Glomerular visceral epithelial cell (primary cell): Measurements from ENCODE around the gene IL17RC.
"Not testable (repeated sequence)": the region's sequence is repeated elsewhere in the genome, so short reads cannot be mapped to it uniquely, and the experiment has no call there.

Experiments used
- DNase-seq: peaks from one replicate; pipeline ENCODE4 v3.0.0-alpha.2; 2016; ENCODE audit errors: extremely low spot score

Gene IL17RC

DNA sequence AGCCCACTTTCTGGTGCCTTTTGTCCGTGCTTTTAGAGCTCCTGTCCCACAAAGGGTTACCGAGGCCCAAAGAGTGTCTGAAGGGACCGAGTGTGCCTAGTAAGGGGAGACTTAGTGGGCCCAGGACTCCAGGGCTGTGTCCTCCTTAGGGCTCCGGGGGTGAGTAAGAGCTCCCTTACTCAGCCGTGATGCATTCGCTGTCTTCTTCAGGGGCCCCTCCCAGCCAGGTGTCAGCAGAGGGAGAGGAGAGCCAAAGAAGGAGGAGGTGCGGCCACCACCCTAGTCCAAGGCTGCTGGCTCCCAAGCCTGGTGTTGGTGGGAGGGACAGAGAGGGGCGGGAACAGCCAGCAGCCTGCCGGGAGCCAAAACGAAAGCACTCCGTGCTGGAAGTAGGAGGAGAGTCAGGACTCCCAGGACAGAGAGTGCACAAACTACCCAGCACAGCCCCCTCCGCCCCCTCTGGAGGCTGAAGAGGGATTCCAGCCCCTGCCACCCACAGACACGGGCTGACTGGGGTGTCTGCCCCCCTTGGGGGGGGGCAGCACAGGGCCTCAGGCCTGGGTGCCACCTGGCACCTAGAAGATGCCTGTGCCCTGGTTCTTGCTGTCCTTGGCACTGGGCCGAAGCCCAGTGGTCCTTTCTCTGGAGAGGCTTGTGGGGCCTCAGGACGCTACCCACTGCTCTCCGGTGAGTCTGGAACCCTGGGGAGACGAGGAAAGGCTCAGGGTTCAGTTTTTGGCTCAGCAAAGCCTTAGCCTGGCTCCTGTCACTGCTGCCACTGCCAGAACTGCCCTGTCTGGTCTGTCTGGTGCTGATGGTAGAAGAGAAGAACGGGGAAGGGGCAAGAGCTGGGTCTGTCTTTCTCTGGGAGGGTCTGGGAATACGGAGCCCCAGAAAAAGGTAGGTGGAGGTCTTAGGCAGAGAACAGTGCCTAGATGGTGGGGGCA is at the start of gene IL17RC:
Gene IL17RC (plus strand): TSS at position 365 of the 947 bp plus-strand sequence. CDS start 218 bp downstream, at position 583.
- DNase-seq, result peak; percentile 94

GRCh38 chr3:9867106-9867505 is 49.8 kb upstream of the IL17RC start:
- DNase-seq, result no peak

DNA sequence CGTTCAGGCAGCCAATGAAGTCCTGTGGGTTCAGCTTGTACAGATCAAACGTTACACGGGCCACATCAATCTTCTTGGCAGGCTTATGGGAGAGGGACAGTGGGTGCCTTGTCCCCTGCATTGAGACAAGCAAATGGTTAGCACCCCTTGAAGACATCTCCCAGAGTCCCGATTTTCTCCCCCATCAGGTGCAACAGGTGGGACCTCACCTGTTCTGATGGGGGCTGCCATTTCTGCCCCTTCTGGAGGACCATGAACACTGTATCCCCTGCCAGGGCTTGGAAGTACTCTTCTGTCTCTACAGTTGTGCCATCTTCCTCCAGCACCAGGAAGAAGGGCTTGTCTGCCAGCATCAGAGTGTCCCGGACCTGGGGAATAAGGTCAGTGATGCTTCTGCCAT is 46.9 kb upstream of the IL17RC start:
- no peak for DNase-seq

DNA sequence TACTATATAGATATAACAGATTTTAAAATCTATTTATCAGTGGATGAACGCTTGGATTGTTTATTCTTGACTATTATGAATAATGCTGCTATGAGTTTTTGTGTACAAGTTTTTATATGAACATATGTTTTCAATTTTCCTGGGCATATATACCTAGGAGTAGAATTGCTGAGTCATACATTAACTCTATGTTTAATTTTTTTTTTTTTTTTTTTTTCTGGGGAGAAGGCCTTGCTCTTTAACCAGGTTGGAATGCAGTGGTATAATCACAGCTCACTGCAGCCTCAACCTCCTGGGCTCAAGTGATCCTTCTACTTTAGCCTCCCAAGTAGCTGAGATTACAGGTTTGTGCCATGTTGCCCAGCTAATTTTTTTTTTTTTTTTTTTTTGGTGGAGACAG is 45.9 kb upstream of the IL17RC start:
- DNase-seq, result no peak

- DNase-seq, result not testable (repeated sequence)
Observed at GRCh38 chr3:9872067-9872466, 44.8 kb upstream of the IL17RC start.

GRCh38 chr3:9875448-9875847 is 41.5 kb upstream of the IL17RC start:
- DNase-seq, result no peak

- DNase-seq, result not testable (repeated sequence)
Observed at GRCh38 chr3:9876255-9876654, 40.6 kb upstream of the IL17RC start.

- no peak for DNase-seq
Observed at GRCh38 chr3:9876991-9877390, 39.9 kb upstream of the IL17RC start.

GRCh38 chr3:9878700-9879099 is 38.2 kb upstream of the IL17RC start:
- no peak for DNase-seq

- DNase-seq, result no peak
Observed at GRCh38 chr3:9879830-9880549, 36.9 kb upstream of the IL17RC start, which contains the start of gene CIDEC. Gene CIDEC (minus strand): TSS chr3:9880253. CDS start chr3:9878486, 1,767 bp downstream.

- no peak for DNase-seq
Observed at GRCh38 chr3:9881441-9881840, 35.5 kb upstream of the IL17RC start.

DNA sequence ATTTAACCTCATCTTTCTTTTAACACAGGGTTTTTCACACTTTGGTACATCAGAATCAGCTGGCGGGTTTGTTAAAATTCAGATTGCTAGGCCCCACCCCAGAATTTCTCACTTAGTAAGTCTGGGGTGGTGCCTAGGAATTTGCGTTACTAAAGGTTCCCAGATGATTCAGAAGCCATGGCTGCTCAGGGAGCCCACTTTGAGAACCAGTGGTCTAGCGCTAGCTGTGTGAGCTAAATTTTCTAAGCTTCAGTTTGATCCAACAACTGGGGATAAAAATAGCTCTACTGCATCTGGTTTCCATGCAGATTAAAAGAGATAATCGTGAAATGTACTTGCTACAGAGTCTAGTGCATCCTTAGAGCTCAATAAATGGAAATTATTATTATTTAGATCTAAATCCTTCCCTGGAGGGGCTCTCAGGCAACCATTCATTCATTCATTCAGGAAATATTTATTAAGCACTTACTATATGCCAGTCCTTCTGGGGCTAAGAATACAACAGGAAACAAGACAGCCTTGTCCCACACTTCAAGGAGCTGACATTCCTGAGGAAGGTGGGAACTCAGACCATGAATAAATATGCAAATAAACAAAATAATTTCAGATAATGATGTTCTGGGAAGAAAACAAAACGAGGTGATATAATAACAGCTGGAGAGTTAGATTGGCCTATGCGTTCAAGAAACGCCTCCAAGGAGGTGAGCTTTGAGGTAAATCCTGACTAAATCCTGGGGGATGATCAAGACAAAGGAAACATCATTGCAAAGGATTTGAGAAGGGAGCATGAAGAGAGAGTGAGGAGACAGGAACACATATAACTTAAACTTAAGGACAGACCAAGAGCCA is 33.0 kb upstream of the IL17RC start:
- no peak for DNase-seq

DNA sequence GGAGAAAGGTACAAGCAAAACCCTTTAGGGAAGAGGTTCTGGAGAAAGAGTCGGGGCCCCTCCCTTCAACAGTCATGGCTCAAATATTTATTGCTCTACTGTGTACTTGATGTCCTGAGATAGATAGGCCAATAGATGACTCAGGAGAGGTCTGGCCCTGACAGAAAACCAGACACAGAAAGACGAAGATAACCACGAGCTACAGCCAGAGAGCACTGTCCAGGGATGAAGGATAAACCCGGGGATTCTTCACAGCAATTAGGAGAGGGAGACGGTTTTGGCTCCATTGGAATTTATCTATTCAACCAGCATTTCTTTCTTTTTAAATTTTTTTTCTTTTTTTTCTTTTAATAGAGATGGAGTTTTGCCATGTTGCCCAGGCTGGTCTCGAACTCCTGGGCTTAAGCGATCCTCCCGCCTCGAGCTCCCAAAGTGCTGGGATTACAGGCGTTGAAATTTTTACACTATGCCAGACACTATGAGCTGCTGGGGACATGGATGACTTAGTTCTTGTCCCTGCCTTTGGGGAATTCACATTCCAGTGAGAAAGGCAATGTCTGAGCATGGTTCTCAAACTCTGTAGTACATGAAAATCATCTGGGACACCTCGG is 32.2 kb upstream of the IL17RC start:
- peak; percentile 61 for DNase-seq

GRCh38 chr3:9886328-9886727 is 30.6 kb upstream of the IL17RC start:
- no peak for DNase-seq

- no peak for DNase-seq
Observed at GRCh38 chr3:9887480-9887879, 29.4 kb upstream of the IL17RC start.

DNA sequence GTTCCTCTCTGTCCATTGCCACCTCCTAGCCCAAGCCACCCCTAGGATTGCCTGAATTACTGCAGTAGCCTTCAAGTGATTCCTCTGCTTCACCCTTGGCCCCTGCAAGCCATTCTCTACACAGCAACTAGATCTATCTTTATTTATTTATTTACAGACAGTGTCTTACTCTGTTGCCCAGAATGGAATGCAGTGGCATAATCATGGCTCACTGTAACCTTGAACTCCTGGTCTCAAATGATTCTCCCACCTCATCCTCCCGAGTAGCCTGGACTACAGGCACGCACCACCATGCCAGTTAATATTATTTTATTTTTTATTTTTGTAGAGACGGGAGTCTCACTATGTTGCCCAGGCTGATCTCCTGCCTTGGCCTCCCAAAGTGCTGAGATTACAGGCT is 28.4 kb upstream of the IL17RC start:
- DNase-seq, result no peak

DNA sequence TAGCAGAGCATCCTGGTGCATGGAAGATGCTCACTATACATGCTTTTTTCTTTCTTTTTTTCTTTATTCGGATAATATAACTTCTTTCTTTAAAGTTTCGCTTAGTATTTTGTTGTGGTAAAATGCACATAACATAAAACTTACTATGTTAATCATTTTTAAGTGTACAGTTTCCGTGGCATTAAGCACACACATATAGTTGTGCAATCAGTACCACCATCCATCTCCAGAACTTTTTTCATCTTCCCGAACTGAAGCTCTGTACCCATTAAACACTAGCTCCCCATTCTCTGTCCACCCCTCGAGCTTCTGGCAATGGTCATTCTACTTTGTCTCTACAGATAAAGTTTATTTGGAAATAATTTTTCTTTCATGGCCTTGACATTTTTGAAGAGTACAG is 27.5 kb upstream of the IL17RC start:
- no peak for DNase-seq

DNA sequence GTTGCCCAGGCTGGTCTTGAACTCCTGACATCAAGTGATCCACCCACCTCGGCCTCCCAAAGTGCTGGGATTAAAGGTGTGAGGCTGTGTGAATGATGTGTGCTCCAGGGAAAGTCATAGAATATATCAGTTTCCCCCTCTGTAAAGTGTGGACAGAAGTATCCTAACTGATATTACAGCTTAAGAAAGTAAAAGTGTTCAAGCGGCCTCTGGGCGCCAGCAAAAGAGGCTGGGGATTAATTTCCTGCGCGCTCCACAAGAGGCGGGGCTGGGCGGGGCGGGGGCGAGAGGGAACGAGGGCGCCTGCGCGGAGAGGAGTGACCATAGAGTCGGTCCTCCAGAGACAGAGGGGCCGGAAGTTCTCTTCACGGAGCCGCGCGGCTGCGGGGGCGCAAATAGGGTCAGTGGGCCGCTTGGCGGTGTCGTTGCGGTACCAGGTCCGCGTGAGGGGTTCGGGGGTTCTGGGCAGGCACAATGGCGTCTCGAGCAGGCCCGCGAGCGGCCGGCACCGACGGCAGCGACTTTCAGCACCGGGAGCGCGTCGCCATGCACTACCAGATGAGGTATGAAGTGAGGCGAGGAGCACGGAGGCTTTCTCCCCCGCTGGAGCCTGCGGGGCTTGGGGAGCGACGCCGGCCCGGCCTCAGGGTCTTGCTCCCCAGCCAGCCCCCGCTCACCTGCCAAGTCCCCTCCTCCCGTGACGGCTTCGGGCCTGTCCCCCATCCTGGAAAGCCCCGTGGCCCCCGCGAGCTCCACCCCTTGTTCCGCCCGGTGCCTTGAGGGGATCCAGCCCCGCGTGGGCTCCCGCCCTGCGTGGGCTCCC is 26.4 kb upstream of the IL17RC start, which contains the start of gene JAGN1:
Gene JAGN1 (plus strand): TSS at position 362 of the 823 bp plus-strand sequence. CDS start 113 bp downstream, at position 475.
- DNase-seq, result peak; percentile 89

- no peak for DNase-seq
Observed at GRCh38 chr3:9891072-9891622, 25.8 kb upstream of the IL17RC start.

GRCh38 chr3:9893739-9894138 is 23.2 kb upstream of the IL17RC start:
- no peak for DNase-seq
